ENCODE measurements around the gene MMRN2.
"Not testable (repeated sequence)": the region's sequence is repeated elsewhere in the genome, so short reads cannot be mapped to it uniquely, and the experiment has no call there.

Gene MMRN2

DNA sequence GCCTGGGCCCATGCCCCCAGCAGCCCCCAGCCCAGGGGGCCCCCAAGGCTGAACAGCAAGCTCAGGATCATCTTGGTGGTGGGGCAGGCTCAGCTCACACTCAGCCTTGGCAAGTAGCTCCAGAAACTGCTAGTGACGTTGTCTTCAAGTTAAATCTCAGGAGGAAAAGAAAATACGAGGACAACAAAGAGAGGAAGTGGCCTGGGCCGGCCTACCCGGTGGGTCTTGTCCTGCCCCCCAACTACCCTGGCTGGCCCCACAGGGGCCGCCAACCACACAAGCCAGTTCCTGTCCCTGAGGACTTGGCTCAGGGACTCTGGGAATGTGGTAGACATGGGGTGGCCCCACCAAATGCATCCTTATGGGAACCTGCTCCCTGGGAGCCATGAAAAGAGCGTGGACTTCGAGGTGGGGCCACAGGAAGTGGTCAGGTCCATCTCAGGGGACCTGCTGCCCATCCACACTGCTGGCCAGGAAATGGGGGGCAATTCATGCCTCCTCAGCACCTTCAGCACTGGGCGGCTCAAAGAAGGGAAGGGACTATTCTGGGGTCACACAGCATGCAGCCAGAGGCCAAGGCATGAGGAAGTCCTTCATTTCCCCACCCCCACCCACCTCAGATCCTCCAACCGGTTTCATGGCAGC, at the start of gene MMRN2:
Gene MMRN2 (minus strand): TSS at position 145 of the 645 bp plus-strand sequence. CDS start 74 bp downstream, at position 71.
- no peak for DNase-seq (ENCODE audit: low spot score)

DNA sequence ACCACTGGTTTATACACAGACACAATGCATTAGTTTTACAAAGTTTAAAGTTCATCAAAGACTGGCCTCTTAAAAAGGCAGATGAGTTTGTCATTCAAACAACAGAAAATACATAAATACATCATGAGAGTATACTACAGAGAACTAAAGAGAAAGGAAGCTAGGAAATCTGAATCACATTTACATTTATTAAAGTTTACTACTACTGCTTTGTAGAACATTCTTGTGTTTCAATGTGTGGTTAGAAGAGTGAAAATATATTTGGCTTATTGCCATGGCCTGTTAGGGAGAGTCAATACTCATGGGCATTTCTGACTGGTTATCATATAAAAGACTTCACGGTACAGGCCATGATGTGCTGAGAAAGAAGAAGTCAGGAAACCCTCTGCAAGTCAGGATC, 49.7 kb upstream of the MMRN2 start:
- not testable (repeated sequence) for DNase-seq (ENCODE audit: low spot score)

DNA sequence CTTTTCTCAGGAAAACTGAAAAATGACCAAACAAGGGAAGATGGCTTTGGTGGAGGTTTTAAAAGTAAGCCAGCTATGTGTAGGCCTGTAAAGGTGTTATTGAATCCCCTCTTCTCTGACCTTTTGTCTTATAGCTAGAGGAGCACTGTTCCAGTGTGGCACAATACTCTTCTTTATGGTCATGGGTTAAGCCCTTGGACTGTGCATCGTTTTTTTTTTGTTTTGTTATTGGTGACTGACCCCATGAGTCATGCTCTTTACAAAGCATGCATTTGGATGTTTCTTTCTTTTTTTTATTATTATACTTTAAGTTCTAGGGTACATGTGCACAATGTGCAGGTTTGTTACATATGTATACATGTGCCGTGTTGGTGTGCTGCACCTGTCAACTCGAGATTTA, 43.1 kb upstream of the MMRN2 start:
- no peak for DNase-seq (ENCODE audit: low spot score)

DNA sequence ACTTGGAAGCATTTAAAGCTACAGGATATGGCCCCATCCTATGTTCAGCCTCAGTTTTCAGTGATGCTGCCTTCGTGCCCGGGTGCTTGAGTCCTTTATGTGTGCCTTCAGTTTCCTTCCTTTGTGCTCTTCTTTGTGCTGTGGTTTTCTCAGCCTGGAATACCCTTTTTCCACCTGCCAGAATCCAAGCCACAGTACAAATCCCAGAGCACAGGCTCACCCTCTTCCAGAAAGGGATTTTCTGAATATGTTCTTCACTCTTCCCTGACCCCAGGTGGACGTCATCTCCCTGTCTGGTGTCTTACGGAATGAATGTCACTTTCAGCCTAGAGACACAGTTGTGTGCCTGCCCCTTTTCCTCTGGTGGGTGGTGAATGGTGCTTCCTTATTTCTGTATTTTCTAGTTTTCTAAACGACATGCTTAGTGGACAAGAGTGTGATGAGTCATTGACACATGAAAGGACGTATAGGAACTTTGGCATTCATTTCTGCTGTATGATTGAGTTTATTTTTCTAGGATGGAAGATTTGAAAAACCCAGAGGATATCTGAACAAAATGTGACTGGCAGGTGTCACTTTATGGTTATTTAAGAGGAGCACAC, 42.5 kb upstream of the MMRN2 start:
- DNase-seq (ENCODE audit: low spot score): not testable (repeated sequence)

- DNase-seq (ENCODE audit: low spot score): no peak
Observed at GRCh38 chr10:86992929-86993328, 35.5 kb upstream of the MMRN2 start.

DNA sequence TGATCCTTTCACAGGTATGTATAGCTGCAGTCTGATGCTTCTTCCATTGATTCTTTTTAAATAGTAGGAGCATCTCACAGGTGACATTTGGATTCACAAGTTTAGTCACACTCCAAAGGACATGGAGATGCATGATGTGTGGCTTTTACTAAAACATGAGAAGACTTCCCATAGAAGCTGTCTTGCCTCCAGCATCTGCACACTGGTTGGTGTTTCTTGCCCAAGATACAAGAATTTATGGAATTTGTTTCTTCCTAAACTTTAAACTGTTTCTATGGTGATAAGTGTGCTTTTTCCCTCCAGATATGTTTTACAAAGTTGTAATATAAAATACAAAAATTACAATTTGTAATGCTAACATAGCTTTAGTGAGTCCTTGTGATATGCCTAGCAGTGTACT, 35.0 kb upstream of the MMRN2 start:
- DNase-seq (ENCODE audit: low spot score): no peak

DNA sequence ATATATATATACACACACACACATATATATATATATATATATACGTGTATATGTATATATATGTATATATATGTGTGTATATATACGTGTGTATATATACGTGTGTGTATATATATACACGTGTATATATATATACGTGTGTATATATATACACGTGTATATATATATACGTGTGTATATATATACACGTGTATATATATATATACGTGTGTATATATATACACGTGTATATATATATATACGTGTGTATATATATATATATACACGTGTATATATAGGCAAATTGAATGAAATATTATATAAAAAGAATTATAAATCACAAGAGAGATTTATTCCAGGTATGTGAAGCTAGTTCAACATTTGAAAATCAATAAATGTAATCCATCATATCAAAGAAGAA, 33.9 kb upstream of the MMRN2 start:
- DNase-seq (ENCODE audit: low spot score): not testable (repeated sequence)

GRCh38 chr10:86988520-86988919, 31.1 kb upstream of the MMRN2 start:
- no peak for DNase-seq (ENCODE audit: low spot score)

DNA sequence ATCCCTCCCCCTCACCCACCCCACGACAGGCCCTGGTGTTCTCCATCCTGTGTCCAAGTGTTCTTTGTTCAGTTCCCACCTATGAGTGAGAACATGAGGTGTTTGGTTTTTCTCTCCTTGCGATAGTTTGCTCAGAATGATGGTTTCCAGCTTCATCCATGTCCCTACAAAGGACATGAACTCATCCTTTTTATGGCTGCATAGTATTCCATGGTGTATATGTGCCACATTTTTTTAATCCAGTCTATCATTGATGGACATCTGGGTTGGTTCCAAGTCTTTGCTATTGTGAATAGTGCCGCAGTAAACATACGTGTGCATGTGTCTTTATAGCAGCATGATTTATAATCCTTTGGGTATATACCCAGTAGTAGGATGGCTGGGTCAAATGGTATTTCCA, 27.1 kb upstream of the MMRN2 start:
- not testable (repeated sequence) for DNase-seq (ENCODE audit: low spot score)

- DNase-seq (ENCODE audit: low spot score): no peak
Observed at GRCh38 chr10:86981716-86982115, 24.3 kb upstream of the MMRN2 start.

GRCh38 chr10:86981020-86981419, 23.6 kb upstream of the MMRN2 start:
- not testable (repeated sequence) for DNase-seq (ENCODE audit: low spot score)

GRCh38 chr10:86979977-86980448, 22.6 kb upstream of the MMRN2 start:
- DNase-seq (ENCODE audit: low spot score): no peak

DNA sequence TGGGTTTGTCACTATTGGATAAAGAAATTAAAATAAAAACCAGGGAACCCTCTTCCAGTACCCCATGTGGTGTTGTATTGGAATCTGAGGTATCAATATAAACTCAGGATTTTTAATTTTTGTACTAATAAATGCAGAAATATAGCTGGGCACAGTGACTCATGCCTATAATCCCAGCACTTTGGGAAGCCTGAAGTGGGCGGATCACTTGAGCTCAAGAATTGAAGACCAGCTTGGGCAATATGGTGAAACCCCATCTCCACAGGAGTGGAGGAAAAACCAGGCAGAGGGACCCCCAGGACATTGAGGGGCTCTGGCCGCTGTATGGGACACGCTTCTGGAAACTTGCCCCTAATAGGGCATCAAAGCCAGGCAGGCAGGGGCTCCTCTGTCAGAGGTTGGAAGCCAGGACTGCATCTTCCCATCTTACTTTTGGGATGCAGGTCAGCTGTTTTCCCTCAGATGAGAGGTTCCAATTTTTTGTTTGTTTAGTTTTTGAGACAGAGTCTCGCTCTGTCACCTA, 21.9 kb upstream of the MMRN2 start:
- no peak for DNase-seq (ENCODE audit: low spot score)

- not testable (repeated sequence) for DNase-seq (ENCODE audit: low spot score)
Observed at GRCh38 chr10:86978457-86978856, 21.0 kb upstream of the MMRN2 start.

DNA sequence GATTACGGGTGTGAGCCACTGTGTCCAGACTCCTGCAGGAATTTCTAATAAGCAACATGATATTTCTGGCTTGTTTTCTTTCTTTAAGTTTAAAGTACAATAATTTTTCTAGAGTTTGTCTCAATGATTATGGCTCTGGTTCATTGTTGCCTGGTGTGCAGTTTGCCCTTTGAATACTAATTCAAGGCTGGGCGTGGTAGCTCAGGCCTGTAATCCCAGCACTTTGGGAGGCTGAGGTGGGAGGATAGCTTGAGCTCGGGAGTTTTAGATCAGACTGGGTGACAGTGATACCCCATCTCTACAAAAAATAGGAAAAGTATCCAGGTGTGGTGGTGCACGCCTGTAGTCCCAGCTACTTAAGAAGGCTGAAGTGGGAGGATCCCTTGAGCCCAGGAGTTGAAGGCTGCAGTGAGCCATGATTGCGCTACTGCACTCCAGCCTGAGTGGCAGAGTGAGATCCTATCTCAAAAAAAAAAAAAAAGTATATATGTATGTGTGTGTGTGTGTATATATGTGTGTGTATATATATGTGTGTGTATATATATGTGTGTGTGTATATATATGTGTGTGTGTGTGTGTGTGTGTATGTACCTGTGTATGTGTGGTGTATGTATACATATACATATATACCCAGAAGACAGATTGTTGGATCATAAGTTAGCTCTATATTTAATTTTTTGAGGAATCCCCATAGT, 19.1 kb upstream of the MMRN2 start:
- no peak for DNase-seq (ENCODE audit: low spot score)

- no peak for DNase-seq (ENCODE audit: low spot score)
Observed at GRCh38 chr10:86974484-86974883, 17.1 kb upstream of the MMRN2 start.

- DNase-seq (ENCODE audit: low spot score): no peak
Observed at GRCh38 chr10:86972613-86973380, 15.4 kb upstream of the MMRN2 start.

DNA sequence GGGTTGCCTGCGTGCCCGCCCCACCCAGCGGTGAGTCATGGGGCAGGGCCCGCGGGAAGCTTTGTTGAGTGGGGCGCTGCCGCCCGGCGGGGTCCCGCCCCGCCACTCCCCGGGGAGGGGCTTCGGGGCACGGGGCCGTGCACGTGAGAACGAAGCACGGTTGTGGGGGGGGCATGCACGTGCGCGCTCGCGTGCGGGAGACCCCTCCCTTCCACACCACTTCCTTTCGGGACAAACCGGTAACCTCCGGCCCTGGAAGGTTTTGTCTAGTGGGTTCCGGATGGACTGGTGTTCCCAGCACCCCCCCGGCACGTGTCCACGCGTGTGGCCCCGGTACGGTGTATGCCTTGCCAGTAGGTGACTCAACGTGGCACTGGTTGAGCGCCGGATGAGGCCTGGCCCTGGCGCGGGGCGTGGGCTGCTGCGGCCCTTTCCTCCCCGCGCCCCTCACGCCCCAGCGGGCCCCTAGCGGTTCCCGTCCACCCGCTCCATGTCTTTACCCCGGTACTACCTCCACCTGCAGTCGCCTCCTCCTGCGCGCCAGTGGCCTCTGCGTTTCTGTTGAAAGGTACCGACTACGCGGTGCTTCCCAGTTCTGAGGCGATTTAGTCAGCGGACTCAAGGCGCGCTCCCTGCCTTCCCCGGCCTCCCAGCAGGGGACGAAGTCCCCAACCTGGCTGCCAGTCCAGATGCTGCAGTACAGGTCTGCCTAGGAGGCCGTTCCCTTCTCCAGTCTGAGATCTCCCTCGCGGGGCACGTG, 14.0 kb upstream of the MMRN2 start:
- DNase-seq (ENCODE audit: low spot score): no peak

GRCh38 chr10:86970982-86971231, 13.5 kb upstream of the MMRN2 start:
- DNase-seq (ENCODE audit: low spot score): no peak

GRCh38 chr10:86970162-86970981, 13.0 kb upstream of the MMRN2 start:
- no peak for DNase-seq (ENCODE audit: low spot score)
